Neural cell (in vitro differentiated cells): ENCODE results near the gene DDX41. TPM values are rescaled to one million over a fixed set of nuclear protein-coding genes. Genes with fewer than 3 reads are reported as not detected.

Experiments
- H2AFZ ChIP-seq: fragments of 200-600, 300-800 bp; sonication (generic), shearing (Covaris generic); 2 replicates; pipeline ENCODE4 v1.6.0; 2014; ENCODE audit warnings: low read depth, mild to moderate bottlenecking, antibody characterized with exemption, low read length, moderate library complexity
- H3F3A ChIP-seq: fragments of 200-600 bp; shearing (Covaris generic); 2 replicates; pipeline ENCODE4 v1.6.1; 2016; ENCODE audit warnings: mild to moderate bottlenecking, moderate library complexity, mixed read lengths, antibody characterized with exemption, low read length; ENCODE audit not compliant: insufficient read depth, poor library complexity, severe bottlenecking
- H3K27ac ChIP-seq: fragments of 200-600, 300-800 bp; sonication (generic), shearing (Covaris generic); 2 replicates; pipeline ENCODE4 v1.5.1; 2014; ENCODE audit warnings: mild to moderate bottlenecking, low read length, moderate library complexity
- H3K27me3 ChIP-seq: fragments of 300-800, 200-600 bp; sonication (generic), shearing (Covaris generic); 2 replicates; pipeline ENCODE4 v1.6.0; 2014; ENCODE audit warnings: mild to moderate bottlenecking, low read depth, low read length, moderate library complexity; ENCODE audit not compliant: insufficient read depth
- H3K36me3 ChIP-seq: fragments of 300-800, 200-600 bp; sonication (generic), shearing (Covaris generic); 2 replicates; pipeline ENCODE4 v1.5.1; 2014; ENCODE audit warnings: mild to moderate bottlenecking, antibody characterized with exemption, low read length, moderate library complexity; ENCODE audit not compliant: insufficient read depth
- H3K4me2 ChIP-seq: fragments of 300-800, 200-600 bp; sonication (generic), shearing (Covaris generic); 2 replicates; pipeline ENCODE4 v1.6.0; 2014; ENCODE audit warnings: mild to moderate bottlenecking, low read length
- H3K4me3 ChIP-seq: fragments of 300-800, 200-600 bp; sonication (generic), shearing (Covaris generic); 2 replicates; pipeline ENCODE4 v1.5.1; 2014; ENCODE audit warnings: mild to moderate bottlenecking, low read length, moderate library complexity
- H3K79me2 ChIP-seq: fragments of 200-600 bp; shearing (Covaris generic); replicated peaks from 2 replicates; pipeline ENCODE4 v1.6.0; 2014; ENCODE audit warnings: mild to moderate bottlenecking, low read length, moderate library complexity; ENCODE audit not compliant: insufficient read depth
- H3K9ac ChIP-seq: fragments of 300-800, 200-600 bp; sonication (generic), shearing (Covaris generic); 2 replicates; pipeline ENCODE4 v1.6.1; 2016; ENCODE audit warnings: mild to moderate bottlenecking, low read length, mixed read lengths
- H3K9me2 ChIP-seq: fragments of 200-600 bp; shearing (Covaris generic); 2 replicates; pipeline ENCODE4 v1.6.1; 2016; ENCODE audit warnings: mild to moderate bottlenecking, low read length, mixed read lengths; ENCODE audit not compliant: insufficient read depth
- H3K9me3 ChIP-seq: fragments of 200-600, 300-800 bp; sonication (generic), shearing (Covaris generic); 2 replicates; pipeline ENCODE4 v1.6.1; 2016; ENCODE audit warnings: mild to moderate bottlenecking, mixed run types, low read length, moderate library complexity, mixed read lengths
- H4K20me1 ChIP-seq: fragments of 200-600 bp; shearing (Covaris generic); 2 replicates; pipeline ENCODE4 v1.6.1; 2016; ENCODE audit warnings: mild to moderate bottlenecking, mixed run types; ENCODE audit not compliant: insufficient read depth
- EP300 ChIP-seq: fragments of 450-650 bp; conservative IDR thresholded peaks from 2 replicates; pipeline ENCODE4 v1.6.1; 2014; ENCODE audit warnings: antibody characterized with exemption, mild to moderate bottlenecking, moderate library complexity; ENCODE audit not compliant: poor library complexity, severe bottlenecking
- EZH2 ChIP-seq: fragments of 200-600, 300-800 bp; shearing (Covaris generic), sonication (generic); IDR thresholded peaks from 2 replicates; pipeline ENCODE4 v1.6.1; 2014; ENCODE audit warnings: antibody characterized with exemption, low read length, borderline replicate concordance, mild to moderate bottlenecking; ENCODE audit not compliant: insufficient read depth, poor library complexity, severe bottlenecking
- MXI1 ChIP-seq: fragments of 450-650 bp; conservative IDR thresholded peaks from 2 replicates; pipeline ENCODE4 v1.6.1; 2014; ENCODE audit warnings: antibody characterized with exemption, mild to moderate bottlenecking; ENCODE audit not compliant: poor library complexity, severe bottlenecking
- POLR2AphosphoS5 ChIP-seq: IDR thresholded peaks from 2 replicates; pipeline ENCODE4 v1.6.1; 2012
- RAD21 ChIP-seq: fragments of 450-650 bp; conservative IDR thresholded peaks from 2 replicates; pipeline ENCODE4 v1.6.1; 2014; ENCODE audit warnings: antibody characterized with exemption, mild to moderate bottlenecking, moderate library complexity
- REST ChIP-seq: IDR thresholded peaks from 2 replicates; pipeline ENCODE4 v1.6.1; 2012; ENCODE audit warnings: borderline replicate concordance
- SMC3 ChIP-seq: fragments of 450-650 bp; conservative IDR thresholded peaks from 2 replicates; pipeline ENCODE4 v1.6.1; 2014; ENCODE audit warnings: antibody characterized with exemption, mild to moderate bottlenecking, moderate library complexity; ENCODE audit not compliant: poor library complexity
- TAF1 ChIP-seq: IDR thresholded peaks from 2 replicates; pipeline ENCODE4 v1.6.1; 2012; ENCODE audit warnings: low read depth
- polyA plus RNA-seq: library from polyadenylated mRNA; depleted of rRNA; stranded (reverse); fragments of >200 nt; gene quantifications from 2 replicates; pipeline ENCODE4 v1.2.3, GENCODE V29; 2014
- TF ChIP-seq, protein P1 (sequence below): fragments of 450-650 bp; IDR thresholded peaks from 2 replicates; pipeline ENCODE4 v1.5.1; 2014; ENCODE audit warnings: antibody characterized with exemption, mild to moderate bottlenecking, moderate library complexity; ENCODE audit not compliant: poor library complexity, severe bottlenecking

DDX41 gene
- polyA plus RNA-seq, 1 donor from 2014 or later: 113 TPM

DNA sequence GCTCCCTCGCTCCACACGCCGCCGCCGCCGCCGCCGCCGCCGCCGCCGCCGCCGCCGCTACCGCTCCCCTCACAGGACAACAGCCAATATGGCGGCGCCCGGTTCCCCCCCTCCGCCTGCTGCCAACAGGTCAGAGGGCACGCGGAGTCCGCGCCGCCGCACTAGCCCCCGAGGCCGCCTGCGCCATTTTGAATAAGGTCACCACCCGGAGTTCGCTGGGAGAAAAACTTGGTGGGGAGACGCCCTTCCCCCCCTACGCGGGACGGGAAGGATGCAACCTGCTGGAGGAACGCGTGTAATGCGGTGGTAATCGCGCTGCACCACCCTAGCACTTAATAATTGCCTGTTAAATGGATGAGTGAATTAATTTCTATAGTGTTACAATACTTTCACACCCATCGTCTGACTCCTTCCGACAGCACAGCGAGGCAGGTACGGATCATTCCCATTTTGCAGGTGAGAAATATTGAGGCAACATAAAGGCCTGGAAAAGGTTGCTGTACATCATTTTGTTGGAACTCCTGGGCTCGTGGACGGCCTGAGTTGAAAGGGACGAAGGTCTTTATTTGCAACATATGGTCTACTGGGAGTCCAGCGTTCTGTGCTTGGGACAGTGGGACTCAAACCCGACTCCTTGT lies 37.8 kb upstream of the DDX41 start, which contains the start of gene FAM193B:
TSS of gene FAM193B (minus strand) at position 90 of the 638 bp plus-strand sequence. CDS start 105 bp downstream, outside the sequence.
- peak within 1 kb of the TSS; percentile 70 for H3K27ac ChIP-seq
- peaks cover 49% of the 10 kb centered on the region for H3K79me2 ChIP-seq
- H3K4me3 ChIP-seq: peak within 1 kb of the TSS; percentile 75
- peaks cover 11% of the 10 kb centered on the region for H4K20me1 ChIP-seq
- H2AFZ ChIP-seq: peak within 1 kb of the TSS; percentile 82
- no peaks in the 10 kb centered on the region for H3F3A ChIP-seq
- H3K27me3 ChIP-seq: no peaks in the 10 kb centered on the region
- H3K4me2 ChIP-seq: peak within 1 kb of the TSS; percentile 92
- no peaks in the 10 kb centered on the region for H3K9me2 ChIP-seq
- H3K9ac ChIP-seq: peak within 1 kb of the TSS; percentile 90
- H3K36me3 ChIP-seq: no peaks in the 10 kb centered on the region
- no peaks in the 10 kb centered on the region for H3K9me3 ChIP-seq
- TF ChIP-seq, protein P1, sequence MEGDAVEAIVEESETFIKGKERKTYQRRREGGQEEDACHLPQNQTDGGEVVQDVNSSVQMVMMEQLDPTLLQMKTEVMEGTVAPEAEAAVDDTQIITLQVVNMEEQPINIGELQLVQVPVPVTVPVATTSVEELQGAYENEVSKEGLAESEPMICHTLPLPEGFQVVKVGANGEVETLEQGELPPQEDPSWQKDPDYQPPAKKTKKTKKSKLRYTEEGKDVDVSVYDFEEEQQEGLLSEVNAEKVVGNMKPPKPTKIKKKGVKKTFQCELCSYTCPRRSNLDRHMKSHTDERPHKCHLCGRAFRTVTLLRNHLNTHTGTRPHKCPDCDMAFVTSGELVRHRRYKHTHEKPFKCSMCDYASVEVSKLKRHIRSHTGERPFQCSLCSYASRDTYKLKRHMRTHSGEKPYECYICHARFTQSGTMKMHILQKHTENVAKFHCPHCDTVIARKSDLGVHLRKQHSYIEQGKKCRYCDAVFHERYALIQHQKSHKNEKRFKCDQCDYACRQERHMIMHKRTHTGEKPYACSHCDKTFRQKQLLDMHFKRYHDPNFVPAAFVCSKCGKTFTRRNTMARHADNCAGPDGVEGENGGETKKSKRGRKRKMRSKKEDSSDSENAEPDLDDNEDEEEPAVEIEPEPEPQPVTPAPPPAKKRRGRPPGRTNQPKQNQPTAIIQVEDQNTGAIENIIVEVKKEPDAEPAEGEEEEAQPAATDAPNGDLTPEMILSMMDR: peak; percentile 67
- TF ChIP-seq MXI1 (peak; percentile 57), POLR2AphosphoS5 (peak; percentile 66), EZH2 (no peak), EP300 (peak; percentile 50), REST (no peak), SMC3 (peak; percentile 55), RAD21 (peak; percentile 38), TAF1 (no peak)

- TF ChIP-seq EZH2: no peak
- TF ChIP-seq EP300: no peak
- peak; percentile 40 for TF ChIP-seq TAF1
- no peak for TF ChIP-seq POLR2AphosphoS5
- no peaks in the 10 kb centered on the region for H3K36me3 ChIP-seq
- peaks cover 11% of the 10 kb centered on the region for H4K20me1 ChIP-seq
- no peaks in the 10 kb centered on the region for H3F3A ChIP-seq
- H3K9ac ChIP-seq: peak overlapping the region; percentile 90
- H3K4me2 ChIP-seq: peak overlapping the region; percentile 92
- H3K79me2 ChIP-seq: peaks cover 51% of the 10 kb centered on the region
- H3K9me3 ChIP-seq: no peaks in the 10 kb centered on the region
- H3K27me3 ChIP-seq: no peaks in the 10 kb centered on the region
- peak overlapping the region; percentile 70 for H3K27ac ChIP-seq
- peak overlapping the region; percentile 75 for H3K4me3 ChIP-seq
- H2AFZ ChIP-seq: peak overlapping the region; percentile 41
- H3K9me2 ChIP-seq: no peaks in the 10 kb centered on the region
These were observed 37.1 kb upstream of the DDX41 start for GRCh38 chr5:177553671-177554429.
